ENCODE data around the gene TRPT1. TPM values are rescaled to one million over a fixed set of nuclear protein-coding genes. Genes with fewer than 3 reads are reported as not detected.

The TRPT1 gene
- total and polyA plus RNA-seq, 9 of the 15 experiments (the other 6 are each of a cell fraction or from before 2014, with no cell fraction given): 4.6 to 41.7 (median 23.1) TPM

DNA sequence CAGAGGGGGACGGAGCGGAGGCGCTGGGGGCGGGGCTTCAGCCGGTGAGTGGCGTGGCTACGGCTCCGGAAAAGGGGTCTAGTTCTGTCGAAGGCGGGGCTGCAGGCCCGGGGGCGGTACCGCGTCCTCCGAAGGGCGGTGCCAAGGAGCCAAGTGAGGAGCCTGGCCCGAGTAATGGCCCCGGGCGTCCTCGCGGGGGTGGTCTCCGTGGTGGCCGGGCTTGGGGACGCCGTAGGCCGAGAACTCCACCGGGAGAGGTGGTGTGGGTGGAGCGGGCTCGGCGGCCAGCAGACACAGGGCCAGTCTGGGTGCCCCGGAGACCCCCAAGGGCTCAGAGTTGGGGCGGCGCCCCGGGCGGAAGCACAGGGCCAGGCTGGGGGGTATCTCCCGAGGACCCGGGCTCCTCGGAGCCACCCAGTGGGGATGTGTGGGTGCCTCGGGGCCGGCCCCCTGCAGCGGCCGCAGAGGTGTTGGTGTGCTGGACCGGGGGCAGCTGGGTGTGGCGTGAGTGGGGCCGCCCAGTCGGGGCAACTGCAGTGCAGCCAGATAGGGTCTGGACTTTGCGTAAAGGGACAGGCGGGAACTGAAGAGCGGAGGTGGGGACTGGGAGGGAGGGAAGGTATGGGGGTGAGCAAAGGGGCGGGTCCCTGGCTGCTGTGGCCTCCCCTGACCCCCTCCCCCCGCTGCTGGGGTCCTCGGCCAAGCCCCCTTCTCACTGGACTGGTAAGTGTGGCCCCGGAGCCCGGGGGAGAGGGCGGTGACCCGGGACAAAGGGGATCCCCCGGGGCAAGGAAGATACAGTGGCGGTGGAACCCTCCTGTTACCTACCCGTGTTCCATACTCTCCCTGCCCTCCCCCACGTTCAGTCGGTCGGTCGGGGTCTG lies 15.7 kb upstream of the TRPT1 start (continued):
- TF ChIP-seq ZNF311 (CRISPR knock-in tag; IDR thresholded peaks at IDR 0.05) (no peak), NFE2L1 (tag; IDR thresholded peaks at IDR 0.05; ENCODE audit: borderline replicate concordance, low read depth) (no peak), MEF2D (tag; conservative IDR thresholded peaks at IDR 0.05; ENCODE audit: low read depth) (no peak), HBP1 (CRISPR knock-in tag; IDR thresholded peaks at IDR 0.05) (no peak), MAFK (IDR thresholded peaks at IDR 0.05; ENCODE audit: low read length) (no peak), MCM7 (IDR thresholded peaks at IDR 0.05) (no peak), HNRNPL (IDR thresholded peaks at IDR 0.05; ENCODE audit: low read depth, low read length) (peak; percentile 84), ZNF584 (CRISPR knock-in tag; IDR thresholded peaks at IDR 0.05; ENCODE audit: low read depth) (no peak), PCBP1 (IDR thresholded peaks at IDR 0.05; ENCODE audit: low read depth, low read length, poor library complexity, severe bottlenecking) (peak; percentile 51), ZNF253 (CRISPR knock-in tag; conservative IDR thresholded peaks at IDR 0.05) (no peak), SREBF1 (IDR thresholded peaks at IDR 0.05; ENCODE audit: borderline replicate concordance, low read depth, low read length) (no peak), TBL1XR1 (IDR thresholded peaks at IDR 0.05; ENCODE audit: low read length in 2 of 2) (no peak), STAG1 (CRISPR knock-in tag; IDR thresholded peaks at IDR 0.05; ENCODE audit: borderline replicate concordance) (no peak), HDAC3 (IDR thresholded peaks at IDR 0.05; ENCODE audit: borderline replicate concordance, partially characterized antibody) (no peak), ZNF175 (CRISPR knock-in tag; IDR thresholded peaks at IDR 0.05; ENCODE audit: low read depth) (no peak), SMC3 (conservative IDR thresholded peaks at IDR 0.05; ENCODE audit: insufficient read depth, low read depth, low read length) (no peak), RBM14 (IDR thresholded peaks at IDR 0.05; ENCODE audit: borderline replicate concordance, insufficient read depth, low read depth, low read length) (no peak), BDP1 (IDR thresholded peaks at IDR 0.05; ENCODE audit: insufficient read depth, insufficient read length) (no peak), MED1 (CRISPR knock-in tag; IDR thresholded peaks at IDR 0.05; ENCODE audit: borderline replicate concordance) (no peak), U2AF1 (optimal IDR thresholded peaks at IDR 0.05; ENCODE audit: low read depth, low read length) (peak; percentile 72), MAFG (tag; conservative IDR thresholded peaks at IDR 0.05) (no peak), KLF16 (IDR thresholded peaks at IDR 0.05) (no peak), TFAM (CRISPR knock-in tag; conservative IDR thresholded peaks at IDR 0.05) (no peak), SNIP1 (IDR thresholded peaks at IDR 0.05; ENCODE audit: low read depth) (no peak), HCFC1 (IDR thresholded peaks at IDR 0.05; ENCODE audit: low read depth, low read length) (no peak), SLC30A9 (CRISPR knock-in tag; IDR thresholded peaks at IDR 0.05) (no peak)
- TF ChIP-seq, protein P1, sequence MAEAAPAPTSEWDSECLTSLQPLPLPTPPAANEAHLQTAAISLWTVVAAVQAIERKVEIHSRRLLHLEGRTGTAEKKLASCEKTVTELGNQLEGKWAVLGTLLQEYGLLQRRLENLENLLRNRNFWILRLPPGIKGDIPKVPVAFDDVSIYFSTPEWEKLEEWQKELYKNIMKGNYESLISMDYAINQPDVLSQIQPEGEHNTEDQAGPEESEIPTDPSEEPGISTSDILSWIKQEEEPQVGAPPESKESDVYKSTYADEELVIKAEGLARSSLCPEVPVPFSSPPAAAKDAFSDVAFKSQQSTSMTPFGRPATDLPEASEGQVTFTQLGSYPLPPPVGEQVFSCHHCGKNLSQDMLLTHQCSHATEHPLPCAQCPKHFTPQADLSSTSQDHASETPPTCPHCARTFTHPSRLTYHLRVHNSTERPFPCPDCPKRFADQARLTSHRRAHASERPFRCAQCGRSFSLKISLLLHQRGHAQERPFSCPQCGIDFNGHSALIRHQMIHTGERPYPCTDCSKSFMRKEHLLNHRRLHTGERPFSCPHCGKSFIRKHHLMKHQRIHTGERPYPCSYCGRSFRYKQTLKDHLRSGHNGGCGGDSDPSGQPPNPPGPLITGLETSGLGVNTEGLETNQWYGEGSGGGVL (CRISPR knock-in tag; IDR thresholded peaks at IDR 0.05): no peak
